NCI-H2081 (cell line): ENCODE data around the gene TDRD10.
"Not testable (repeated sequence)": the region's sequence is repeated elsewhere in the genome, so short reads cannot be mapped to it uniquely, and the experiment has no call there.

Experiments
- DNase-seq, 2 experiments: peaks; one replicate each; lab custom pipeline; 2025; lab: John Stamatoyannopoulos, UW

The TDRD10 gene

GRCh38 chr1:154479764-154480421, 22.1 kb upstream of the TDRD10 start:
- DNase-seq = peak; percentile 87 to 88

DNA sequence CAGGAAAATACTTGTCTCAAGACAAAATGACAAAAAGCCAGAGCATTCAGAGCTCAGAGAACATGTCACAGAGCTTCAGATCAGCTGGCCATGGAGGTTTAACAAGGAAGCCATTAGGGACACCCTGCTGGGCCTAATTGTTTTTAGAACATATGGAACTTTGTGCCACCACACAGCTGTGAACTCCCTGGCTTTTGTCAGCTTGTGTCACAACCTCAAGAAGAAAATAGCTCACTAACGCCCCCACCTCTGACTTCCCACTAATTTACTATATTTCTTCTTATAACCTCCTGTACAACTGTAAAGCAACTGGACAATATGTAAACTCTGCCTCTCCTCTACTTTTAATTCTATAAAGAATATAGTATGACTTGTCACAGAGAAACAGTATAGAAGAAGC, 21.0 kb upstream of the TDRD10 start:
- peak; percentile 55 to 72 for DNase-seq

- no peak for DNase-seq
Measured at GRCh38 chr1:154483941-154484803, 17.8 kb upstream of the TDRD10 start.

DNA sequence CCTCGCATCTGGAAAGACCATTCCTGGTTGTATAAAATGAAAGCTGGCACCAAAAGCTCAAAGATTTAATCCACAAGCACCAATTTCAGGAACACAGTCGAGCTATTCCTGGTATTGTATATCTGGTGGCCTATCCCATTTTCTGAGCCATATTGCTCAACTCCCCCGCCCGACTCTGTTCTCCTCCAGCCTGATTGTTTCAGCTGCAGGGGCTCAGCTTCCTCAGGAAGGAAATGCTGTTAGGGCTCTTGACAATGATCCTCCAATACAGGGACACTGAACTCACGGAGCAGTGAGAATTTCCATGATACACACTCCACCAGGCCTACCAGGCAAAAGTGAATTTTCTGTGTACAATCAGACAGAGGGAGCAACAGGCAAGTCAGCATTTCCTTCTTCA, 16.9 kb upstream of the TDRD10 start:
- DNase-seq = no peak

DNA sequence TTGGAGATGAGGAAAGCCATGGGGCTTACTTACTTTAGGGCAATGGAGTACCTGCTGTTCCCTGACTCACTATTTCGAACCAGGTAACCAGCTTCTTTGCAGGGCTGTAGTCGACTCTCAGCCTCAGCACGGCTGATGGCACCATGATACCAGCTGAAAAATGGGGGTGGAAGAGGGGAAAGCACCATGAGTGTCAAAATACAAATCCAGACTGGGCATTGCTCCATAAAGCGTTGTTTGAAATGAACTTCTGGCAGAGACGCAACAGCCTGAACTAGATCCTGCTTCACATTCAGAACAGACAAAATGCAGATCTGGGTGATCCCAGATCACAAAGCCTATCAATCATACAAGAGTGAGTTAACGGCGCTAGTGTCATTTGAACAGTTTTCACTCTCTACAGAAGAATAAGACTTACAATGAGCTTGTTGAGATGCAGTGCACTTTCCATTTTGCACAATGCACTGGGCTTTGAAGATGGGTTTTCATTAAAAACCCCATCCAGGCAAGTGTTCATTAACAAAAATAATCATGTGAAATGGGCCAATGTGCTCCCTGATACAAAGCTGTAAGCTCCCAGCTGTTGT, 16.0 kb upstream of the TDRD10 start:
- DNase-seq = no peak

- not testable (repeated sequence) for DNase-seq
Measured at GRCh38 chr1:154486756-154487155, 15.3 kb upstream of the TDRD10 start.

DNA sequence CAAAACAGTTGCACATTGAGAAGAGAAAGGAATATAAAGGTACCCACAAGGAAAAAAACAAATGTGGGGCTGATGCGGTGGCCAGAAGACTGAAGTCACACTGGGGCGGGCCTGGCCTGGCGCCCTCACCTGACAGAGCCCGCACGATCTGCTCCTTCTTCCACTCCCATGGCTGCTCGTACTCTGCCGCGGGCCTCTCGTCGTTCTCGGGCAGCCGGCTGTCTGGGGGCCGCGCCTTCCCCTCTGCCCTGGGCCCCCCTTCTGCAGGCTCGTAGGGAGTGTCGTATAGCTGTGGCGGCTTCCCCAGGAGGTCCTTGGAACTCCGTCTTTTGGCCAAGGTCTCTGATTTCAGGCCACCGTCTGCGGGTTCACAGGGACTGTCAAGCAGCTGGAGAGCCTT, 13.1 kb upstream of the TDRD10 start:
- no peak for DNase-seq

- DNase-seq = no peak
Measured at GRCh38 chr1:154489695-154490274, 12.2 kb upstream of the TDRD10 start.

DNA sequence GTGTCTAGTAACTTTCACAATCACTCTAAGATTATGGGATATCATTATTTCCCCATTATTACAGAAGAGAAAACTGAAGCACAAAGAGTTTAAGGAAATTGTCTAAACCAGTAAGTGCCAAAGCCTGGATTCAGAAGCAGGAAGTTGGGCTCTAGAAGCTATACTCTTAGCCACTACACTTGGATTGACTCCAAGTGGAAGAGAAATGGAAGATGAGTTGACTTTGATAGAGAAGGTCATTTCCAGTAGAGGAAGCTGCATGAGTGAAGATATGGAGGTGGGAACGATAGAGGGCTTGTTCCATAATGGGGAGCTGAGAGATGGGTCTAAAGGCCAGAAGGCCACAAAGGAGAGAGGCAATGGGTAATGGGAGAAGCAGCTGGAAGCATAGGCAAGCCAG, 11.7 kb upstream of the TDRD10 start:
- no peak for DNase-seq

DNA sequence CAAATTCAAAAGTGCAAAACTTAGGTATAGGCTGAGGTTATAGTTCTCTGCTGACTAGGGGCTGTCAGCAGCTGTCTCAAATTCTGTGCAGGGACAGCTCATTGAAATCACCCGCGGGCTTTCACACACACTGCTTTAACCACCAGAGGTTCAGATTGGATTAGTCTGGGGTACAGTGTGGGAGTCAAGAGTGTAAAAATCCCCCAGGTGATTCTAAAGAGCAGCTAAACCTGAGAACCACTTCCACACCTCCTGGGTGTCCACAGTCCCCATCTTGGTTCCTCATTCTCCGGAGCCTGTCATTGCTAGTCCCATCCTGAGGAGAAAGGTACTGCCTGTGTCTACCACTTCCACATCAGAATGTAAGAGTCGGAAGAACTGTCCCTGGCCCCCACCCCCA, 9.9 kb upstream of the TDRD10 start:
- no peak for DNase-seq

GRCh38 chr1:154493276-154493675, 8.7 kb upstream of the TDRD10 start:
- DNase-seq = no peak

GRCh38 chr1:154495496-154496273, 6.3 kb upstream of the TDRD10 start:
- no peak for DNase-seq

DNA sequence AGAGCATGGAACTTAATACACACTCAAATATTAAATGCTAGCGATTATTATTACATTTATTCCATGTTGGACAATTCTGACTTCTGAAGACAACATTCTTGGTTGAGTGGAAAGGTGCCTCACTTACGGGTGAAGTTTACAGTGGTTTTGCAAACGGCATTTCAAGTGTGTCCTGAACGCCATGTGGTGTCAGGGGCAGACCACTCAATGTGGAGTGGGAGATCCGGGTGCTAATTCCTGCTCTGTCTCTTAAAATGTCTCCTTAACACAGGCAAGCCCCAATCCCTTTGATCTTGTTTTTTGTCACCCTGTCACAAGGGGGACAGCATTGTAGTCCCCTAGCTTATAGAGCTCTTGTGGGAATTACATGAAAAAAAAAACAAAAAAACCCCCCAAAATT, 5.6 kb upstream of the TDRD10 start:
- no peak for DNase-seq

- no peak for DNase-seq
Measured at GRCh38 chr1:154497026-154497806, 4.8 kb upstream of the TDRD10 start.

GRCh38 chr1:154499446-154499845, 2.6 kb upstream of the TDRD10 start:
- DNase-seq = no peak

- no peak for DNase-seq
Measured at GRCh38 chr1:154500533-154500932, 1.5 kb upstream of the TDRD10 start.

GRCh38 chr1:154501423-154502065, 475 bp upstream of the TDRD10 start:
- no peak for DNase-seq

GRCh38 chr1:154502744-154503115, 711 bp downstream of the TDRD10 start:
- DNase-seq = no peak

- DNase-seq = no peak
Measured at GRCh38 chr1:154503898-154504297, 1.9 kb downstream of the TDRD10 start.

DNA sequence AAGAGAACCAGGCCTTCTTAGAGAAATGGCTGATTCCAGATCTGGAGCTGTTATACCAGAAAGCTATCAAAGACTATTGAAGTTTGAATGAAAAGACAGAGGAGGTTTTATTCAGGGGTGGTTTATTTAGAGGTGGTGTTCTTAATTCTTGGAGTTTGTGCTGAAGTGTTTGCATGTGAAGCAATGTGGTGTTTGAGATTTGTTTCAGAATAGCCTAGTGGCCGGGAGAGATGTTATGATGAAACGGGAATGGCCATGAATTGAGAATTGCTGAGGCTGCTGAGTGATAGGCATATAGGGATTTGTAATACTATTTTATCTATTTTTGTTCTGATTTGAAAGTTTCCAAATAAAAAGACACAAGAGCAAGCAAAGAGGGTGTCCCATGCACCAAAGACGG, 10.7 kb downstream of the TDRD10 start:
- DNase-seq = no peak

DNA sequence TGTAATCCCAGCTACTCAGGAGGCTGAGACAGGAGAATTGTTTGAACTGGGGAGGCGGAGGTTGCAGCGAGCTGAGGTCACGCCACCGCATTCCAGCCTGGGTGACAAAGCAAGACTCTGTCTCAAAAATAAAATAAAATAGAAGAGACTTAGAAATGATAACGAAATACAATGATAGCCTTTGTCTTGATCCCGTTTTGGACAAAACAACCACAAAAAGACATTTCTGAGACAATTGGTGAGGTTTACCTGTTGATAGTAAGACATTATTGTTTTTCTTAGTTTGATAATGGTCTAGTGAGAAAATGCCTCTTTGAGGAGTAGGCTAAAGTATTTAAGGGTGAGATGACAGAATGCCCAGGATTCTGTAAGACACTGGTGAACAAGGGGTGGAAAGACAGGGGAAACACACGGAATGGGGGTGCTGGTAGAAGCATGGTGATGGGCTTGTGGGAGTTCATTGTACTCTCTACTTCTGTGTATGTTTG, 12.1 kb downstream of the TDRD10 start:
- DNase-seq = no peak
